EH (cell line): ENCODE measurements around the gene KRTAP10-6.
"Not testable (repeated sequence)": the region's sequence is repeated elsewhere in the genome, so short reads cannot be mapped to it uniquely, and the experiment has no call there.

Experiments used
- DNase-seq: peaks from one replicate; pipeline ENCODE4 v3.0.0-alpha.2; 2015; ENCODE audit warnings: low read depth

KRTAP10-6 gene

GRCh38 chr21:44599264-44600029 is 7.1 kb upstream of the KRTAP10-6 start:
- no peak for DNase-seq

GRCh38 chr21:44598061-44598460 is 5.8 kb upstream of the KRTAP10-6 start:
- DNase-seq: no peak

- DNase-seq: no peak
Observed at GRCh38 chr21:44596068-44596725, 3.9 kb upstream of the KRTAP10-6 start.

- DNase-seq: no peak
Observed at GRCh38 chr21:44595524-44595923, 3.2 kb upstream of the KRTAP10-6 start.

GRCh38 chr21:44594406-44594916 is 2.2 kb upstream of the KRTAP10-6 start:
- no peak for DNase-seq

GRCh38 chr21:44593598-44594405 is 1.5 kb upstream of the KRTAP10-6 start:
- peak; percentile 28 for DNase-seq

GRCh38 chr21:44591801-44592130 is 539 bp downstream of the KRTAP10-6 start:
- DNase-seq: not testable (repeated sequence)

- DNase-seq: not testable (repeated sequence)
Observed at GRCh38 chr21:44590897-44591800, 1.2 kb downstream of the KRTAP10-6 start.

GRCh38 chr21:44590311-44590721 is 2.0 kb downstream of the KRTAP10-6 start:
- DNase-seq: no peak

GRCh38 chr21:44589586-44590305 is 2.6 kb downstream of the KRTAP10-6 start:
- DNase-seq: no peak

- DNase-seq: no peak
Observed at GRCh38 chr21:44589094-44589493, 3.2 kb downstream of the KRTAP10-6 start.

- DNase-seq: no peak
Observed at GRCh38 chr21:44585892-44586291, 6.4 kb downstream of the KRTAP10-6 start.

GRCh38 chr21:44583800-44584147 is 8.5 kb downstream of the KRTAP10-6 start:
- DNase-seq: no peak

GRCh38 chr21:44583089-44583799 is 9.1 kb downstream of the KRTAP10-6 start:
- no peak for DNase-seq

GRCh38 chr21:44582055-44582454 is 10.2 kb downstream of the KRTAP10-6 start:
- DNase-seq: no peak

- no peak for DNase-seq
Observed at GRCh38 chr21:44581158-44581557, 11.1 kb downstream of the KRTAP10-6 start.

- not testable (repeated sequence) for DNase-seq
Observed at GRCh38 chr21:44580231-44580821, 12.0 kb downstream of the KRTAP10-6 start, which contains the start of gene KRTAP10-5. TSS of gene KRTAP10-5 (minus strand) at chr21:44580604. CDS start at chr21:44580578, 26 bp downstream.

GRCh38 chr21:44579833-44580144 is 12.5 kb downstream of the KRTAP10-6 start:
- DNase-seq: no peak

GRCh38 chr21:44579056-44579832 is 13.1 kb downstream of the KRTAP10-6 start:
- DNase-seq: no peak
